Activated naive CD8-positive, alpha-beta T cell (primary cell): ENCODE results near the gene PILRB.
"Not testable (repeated sequence)": the region's sequence is repeated elsewhere in the genome, so short reads cannot be mapped to it uniquely, and the experiment has no call there.

ENCODE experiments used
- H3K27ac Mint-ChIP-seq: one replicate; pipeline ENCODE4 v1.8.0; 2021; ENCODE audit warnings: mixed read lengths
- H3K27me3 Mint-ChIP-seq: one replicate; pipeline ENCODE4 v1.8.0; 2021; ENCODE audit warnings: mixed read lengths
- H3K36me3 Mint-ChIP-seq: one replicate; pipeline ENCODE4 v1.8.0; 2021; ENCODE audit warnings: mixed read lengths
- H3K4me1 Mint-ChIP-seq: one replicate; pipeline ENCODE4 v1.8.0; 2021; ENCODE audit warnings: low read depth, mixed read lengths
- H3K4me3 Mint-ChIP-seq: one replicate; pipeline ENCODE4 v1.8.0; 2021; ENCODE audit warnings: mild to moderate bottlenecking, mixed read lengths
- H3K9me3 Mint-ChIP-seq: one replicate; pipeline ENCODE4 v1.8.0; 2021; ENCODE audit warnings: low read depth, mixed read lengths

Gene PILRB

GRCh38 chr7:100381531-100382233, 23.8 kb downstream of the PILRB start:
- H3K36me3 Mint-ChIP-seq, H3K9me3 Mint-ChIP-seq, H3K4me1 Mint-ChIP-seq, H3K27me3 Mint-ChIP-seq, H3K4me3 Mint-ChIP-seq, H3K27ac Mint-ChIP-seq: not testable (repeated sequence)

GRCh38 chr7:100382234-100382853, 24.4 kb downstream of the PILRB start:
- H3K9me3 Mint-ChIP-seq, H3K27me3 Mint-ChIP-seq, H3K36me3 Mint-ChIP-seq, H3K4me3 Mint-ChIP-seq, H3K4me1 Mint-ChIP-seq, H3K27ac Mint-ChIP-seq: not testable (repeated sequence)

DNA sequence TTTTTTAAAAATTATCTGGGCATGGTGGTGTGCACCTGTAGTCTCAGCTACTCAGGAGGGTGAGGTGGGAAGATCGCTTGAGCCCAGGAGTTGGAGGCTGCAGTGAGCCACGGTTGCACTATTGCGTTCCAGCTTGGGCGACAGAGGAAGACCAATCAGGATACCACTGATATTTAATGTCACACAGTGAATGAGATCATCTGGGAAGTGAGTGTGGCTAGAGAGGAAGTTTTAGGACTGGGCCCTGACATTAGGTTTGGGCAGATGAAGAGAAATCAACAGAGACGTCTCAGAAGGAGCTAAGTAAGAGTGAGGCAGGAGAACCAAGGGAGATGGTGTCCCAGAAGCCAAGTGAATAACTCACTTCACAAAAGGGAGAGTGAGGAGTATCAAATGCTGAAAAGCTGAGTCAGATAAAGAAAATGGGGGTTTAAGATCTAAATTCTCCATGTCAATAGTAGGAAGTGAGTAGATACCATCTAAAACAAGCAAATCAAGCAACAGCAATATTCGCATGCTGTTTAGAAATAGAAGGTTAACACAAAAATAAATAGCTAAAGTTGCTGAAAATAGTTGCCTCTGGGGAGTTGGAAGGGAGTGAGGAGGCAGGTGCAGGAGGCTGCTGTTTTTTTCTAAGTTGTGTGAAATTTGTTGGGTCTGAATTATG, 26.8 kb downstream of the PILRB start:
- peaks cover 8% of the 10 kb centered on the region for H3K4me1 Mint-ChIP-seq
- H3K9me3 Mint-ChIP-seq = no peaks in the 10 kb centered on the region
- H3K4me3 Mint-ChIP-seq = no peak overlapping the region
- no peaks in the 10 kb centered on the region for H3K27me3 Mint-ChIP-seq
- H3K36me3 Mint-ChIP-seq = no peaks in the 10 kb centered on the region
- H3K27ac Mint-ChIP-seq = no peak overlapping the region

DNA sequence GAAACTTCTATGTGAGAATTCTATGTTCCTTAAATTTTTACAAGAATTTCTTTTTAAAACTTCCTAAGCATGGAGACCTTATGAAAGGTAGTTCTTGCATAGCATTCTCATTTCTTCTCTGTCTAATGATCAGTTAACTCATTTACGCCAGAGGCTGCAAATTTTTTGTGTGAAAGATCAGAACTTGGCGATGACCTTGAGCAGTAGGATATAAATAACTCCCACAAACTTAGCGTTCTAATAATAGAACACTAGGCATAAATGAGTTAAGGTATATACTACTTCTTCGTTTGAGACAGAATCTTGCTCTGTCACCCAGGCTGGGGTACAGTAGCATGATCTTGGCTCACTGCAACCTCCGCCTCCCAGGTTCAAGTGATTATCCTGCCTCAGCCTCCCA, 29.0 kb downstream of the PILRB start:
- Mint-ChIP-seq H3K4me3 (no peak overlapping the region), H3K27ac (no peak overlapping the region), H3K4me1 (peaks cover 8% of the 10 kb centered on the region), H3K9me3 (no peaks in the 10 kb centered on the region), H3K36me3 (no peaks in the 10 kb centered on the region), H3K27me3 (no peaks in the 10 kb centered on the region)

GRCh38 chr7:100387695-100388094, 29.8 kb downstream of the PILRB start:
- Mint-ChIP-seq H3K9me3 (no peaks in the 10 kb centered on the region), H3K36me3 (no peaks in the 10 kb centered on the region), H3K27me3 (no peaks in the 10 kb centered on the region), H3K4me1 (peaks cover 6% of the 10 kb centered on the region), H3K4me3 (no peak overlapping the region), H3K27ac (no peak overlapping the region)

DNA sequence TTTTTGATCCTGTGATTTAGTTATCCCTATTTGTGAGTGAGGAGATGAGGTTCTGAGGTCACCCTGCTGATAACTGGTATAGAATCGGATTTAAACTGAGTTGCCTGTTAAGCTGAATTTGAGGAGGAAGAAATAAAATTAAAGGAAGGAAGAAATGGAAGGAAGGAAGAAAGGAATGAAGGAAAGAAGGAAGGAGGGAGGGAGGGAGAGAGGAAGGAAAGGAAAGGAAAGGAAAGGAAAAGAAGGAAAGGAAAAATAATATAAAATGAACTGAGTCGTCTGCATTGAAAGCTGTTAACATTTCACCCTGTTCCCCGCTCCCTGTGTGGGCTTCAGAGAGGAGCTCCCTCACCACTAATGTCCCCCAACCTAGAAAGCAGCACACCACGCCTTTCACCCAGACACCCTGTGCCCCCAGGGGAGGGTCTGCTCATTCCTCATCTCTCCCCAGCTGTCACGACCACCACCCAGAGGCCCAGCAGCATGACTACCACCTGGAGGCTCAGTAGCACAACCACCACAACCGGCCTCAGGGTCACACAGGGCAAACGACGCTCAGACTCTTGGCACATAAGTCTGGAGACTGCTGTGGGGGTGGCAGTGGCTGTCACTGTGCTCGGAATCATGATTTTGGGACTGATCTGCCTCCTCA, 31.6 kb downstream of the PILRB start:
- H3K4me3 Mint-ChIP-seq = no peak overlapping the region
- H3K36me3 Mint-ChIP-seq = no peaks in the 10 kb centered on the region
- no peaks in the 10 kb centered on the region for H3K9me3 Mint-ChIP-seq
- H3K27me3 Mint-ChIP-seq = no peaks in the 10 kb centered on the region
- H3K4me1 Mint-ChIP-seq = no peaks in the 10 kb centered on the region
- H3K27ac Mint-ChIP-seq = no peak overlapping the region

GRCh38 chr7:100390286-100391009, 32.5 kb downstream of the PILRB start:
- Mint-ChIP-seq H3K27me3 (no peaks in the 10 kb centered on the region), H3K9me3 (no peaks in the 10 kb centered on the region), H3K36me3 (no peaks in the 10 kb centered on the region), H3K4me3 (no peak overlapping the region), H3K4me1 (peaks cover 1% of the 10 kb centered on the region), H3K27ac (peak overlapping the region; percentile 54)

DNA sequence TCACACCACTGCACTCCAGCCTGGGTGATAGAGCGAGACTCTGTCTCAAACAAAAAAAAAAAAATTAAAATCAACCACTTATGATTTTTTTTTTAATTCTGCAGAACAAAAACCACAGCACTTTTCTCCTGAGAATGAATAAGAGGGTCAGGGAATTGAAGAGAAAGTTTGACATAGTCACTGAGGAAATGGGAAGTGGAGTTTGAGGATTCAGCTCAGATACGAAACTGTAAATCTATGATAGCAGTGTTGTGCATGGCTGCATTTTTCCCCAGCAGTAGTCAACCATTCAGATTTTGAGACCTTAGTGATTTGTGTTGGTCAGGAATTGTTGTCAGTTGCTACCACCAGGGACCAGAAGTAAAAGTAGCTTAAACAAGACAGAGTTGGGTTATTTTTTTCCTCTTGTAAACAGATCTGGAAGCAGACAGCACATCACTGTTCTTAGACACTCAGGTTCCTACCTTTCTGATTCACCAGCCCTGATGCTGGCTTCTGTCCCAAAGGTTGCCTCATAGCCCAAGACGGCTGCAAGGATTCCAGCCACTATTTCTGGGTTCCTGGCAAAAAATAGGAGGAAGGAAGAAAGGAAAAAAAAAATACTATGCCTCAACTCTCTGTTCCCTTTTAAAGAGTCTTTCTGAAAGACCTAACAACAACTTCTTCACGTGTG, 35.5 kb downstream of the PILRB start:
- no peaks in the 10 kb centered on the region for H3K36me3 Mint-ChIP-seq

DNA sequence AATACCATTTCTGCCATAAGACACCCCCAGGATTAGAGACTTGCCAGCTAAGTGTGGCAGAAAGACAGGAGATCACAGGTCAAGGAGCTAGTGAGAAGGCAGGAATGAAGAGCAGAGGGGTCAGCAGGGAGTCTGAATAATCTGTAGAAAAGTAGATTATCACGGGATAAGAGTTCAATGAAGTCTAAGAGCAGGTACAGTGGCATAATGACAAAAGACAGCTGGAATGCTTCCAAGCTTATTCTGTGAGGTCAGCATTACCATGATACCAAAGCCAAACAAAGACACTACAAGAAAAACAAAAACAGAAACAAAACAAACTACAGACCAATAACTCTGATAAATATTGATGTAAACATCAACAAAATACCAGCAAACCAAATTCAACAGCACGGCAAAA, 36.2 kb downstream of the PILRB start:
- Mint-ChIP-seq H3K4me3 (no peak overlapping the region), H3K9me3 (no peaks in the 10 kb centered on the region), H3K36me3 (no peaks in the 10 kb centered on the region), H3K4me1 (peaks cover 22% of the 10 kb centered on the region), H3K27ac (no peak overlapping the region), H3K27me3 (no peaks in the 10 kb centered on the region)

More for the DNA sequence above, 35.5 kb downstream of the PILRB start:
- H3K4me3 Mint-ChIP-seq = no peak overlapping the region
- no peaks in the 10 kb centered on the region for H3K27me3 Mint-ChIP-seq
- no peak overlapping the region for H3K27ac Mint-ChIP-seq
- H3K9me3 Mint-ChIP-seq = no peaks in the 10 kb centered on the region
- peaks cover 21% of the 10 kb centered on the region for H3K4me1 Mint-ChIP-seq

GRCh38 chr7:100396421-100396982, 38.6 kb downstream of the PILRB start:
- peak overlapping the region; percentile 90 for H3K27ac Mint-ChIP-seq
- no peaks in the 10 kb centered on the region for H3K36me3 Mint-ChIP-seq
- no peaks in the 10 kb centered on the region for H3K9me3 Mint-ChIP-seq
- H3K27me3 Mint-ChIP-seq = no peaks in the 10 kb centered on the region
- H3K4me1 Mint-ChIP-seq = peaks cover 22% of the 10 kb centered on the region
- peak overlapping the region; percentile 69 for H3K4me3 Mint-ChIP-seq

DNA sequence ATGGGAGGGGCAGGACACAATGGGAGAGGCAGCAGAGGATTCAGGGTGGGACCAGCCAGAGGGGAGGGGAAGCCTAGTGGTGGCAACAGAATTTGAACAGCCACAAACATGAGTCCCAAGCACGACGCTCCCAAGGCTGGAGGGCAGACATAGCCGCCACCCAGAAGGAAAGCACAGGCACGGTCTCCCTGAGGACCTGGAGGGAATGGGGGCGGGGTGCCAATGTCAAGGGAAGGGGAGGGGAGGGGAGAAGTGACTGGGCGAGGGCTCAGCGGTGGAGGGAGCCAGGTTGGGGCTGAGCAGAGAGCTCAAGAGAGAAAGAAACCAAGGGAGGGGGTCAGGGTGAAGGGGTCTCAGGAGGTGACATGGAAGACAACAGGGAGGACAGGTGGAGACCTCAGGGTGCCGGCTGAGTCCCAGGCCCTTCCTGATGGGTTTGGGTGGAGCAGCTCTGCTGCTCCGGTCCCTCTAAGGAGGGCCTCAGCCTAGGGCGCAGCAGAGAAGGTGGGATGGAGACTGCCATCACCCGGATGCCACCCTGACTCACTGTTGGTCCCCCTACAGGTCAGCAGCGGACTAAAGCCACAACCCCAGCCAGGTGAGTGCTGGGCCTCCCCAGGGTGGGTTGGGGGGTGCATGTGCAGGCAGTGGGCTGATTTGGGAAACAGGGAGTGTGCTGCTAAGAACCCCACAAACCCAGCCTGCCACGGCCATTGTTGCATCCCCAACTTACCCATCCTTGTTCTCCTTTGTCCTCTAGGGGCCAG, 39.6 kb downstream of the PILRB start:
- H3K27ac Mint-ChIP-seq = peak overlapping the region; percentile 90
- no peaks in the 10 kb centered on the region for H3K27me3 Mint-ChIP-seq
- peak overlapping the region; percentile 69 for H3K4me3 Mint-ChIP-seq
- no peaks in the 10 kb centered on the region for H3K36me3 Mint-ChIP-seq
- no peaks in the 10 kb centered on the region for H3K9me3 Mint-ChIP-seq
- H3K4me1 Mint-ChIP-seq = peaks cover 22% of the 10 kb centered on the region

DNA sequence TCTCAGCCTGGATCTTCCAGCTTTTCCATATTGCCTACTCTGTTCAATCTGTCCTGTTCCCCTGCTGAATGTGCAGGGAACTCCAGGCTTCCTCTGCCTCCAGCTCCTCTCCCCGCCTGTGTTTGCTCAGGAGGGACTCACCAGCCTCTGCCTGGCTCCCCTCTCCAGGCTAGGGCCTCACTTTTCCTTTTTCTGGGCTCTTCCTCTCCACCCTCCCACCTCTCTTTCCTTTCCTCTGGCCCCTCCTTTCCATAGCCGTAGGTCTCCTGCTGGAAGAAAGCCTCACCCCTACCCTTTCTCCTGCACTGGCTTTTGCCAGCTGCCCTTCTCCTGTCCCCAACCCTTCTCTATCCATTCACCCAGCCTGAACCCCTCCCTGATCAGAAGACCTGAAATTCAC, 40.3 kb downstream of the PILRB start:
- no peak overlapping the region for H3K4me3 Mint-ChIP-seq
- H3K36me3 Mint-ChIP-seq = no peaks in the 10 kb centered on the region
- H3K4me1 Mint-ChIP-seq = peaks cover 22% of the 10 kb centered on the region
- peak overlapping the region; percentile 70 for H3K27ac Mint-ChIP-seq
- no peaks in the 10 kb centered on the region for H3K9me3 Mint-ChIP-seq
- H3K27me3 Mint-ChIP-seq = no peaks in the 10 kb centered on the region

GRCh38 chr7:100400041-100400440, 42.1 kb downstream of the PILRB start:
- H3K27me3 Mint-ChIP-seq = no peaks in the 10 kb centered on the region
- H3K36me3 Mint-ChIP-seq = peaks cover 6% of the 10 kb centered on the region
- H3K27ac Mint-ChIP-seq = no peak overlapping the region
- H3K4me1 Mint-ChIP-seq = peaks cover 22% of the 10 kb centered on the region
- no peaks in the 10 kb centered on the region for H3K9me3 Mint-ChIP-seq
- no peak overlapping the region for H3K4me3 Mint-ChIP-seq
